ENCODE data around the gene PRPF38A.

The PRPF38A gene

DNA sequence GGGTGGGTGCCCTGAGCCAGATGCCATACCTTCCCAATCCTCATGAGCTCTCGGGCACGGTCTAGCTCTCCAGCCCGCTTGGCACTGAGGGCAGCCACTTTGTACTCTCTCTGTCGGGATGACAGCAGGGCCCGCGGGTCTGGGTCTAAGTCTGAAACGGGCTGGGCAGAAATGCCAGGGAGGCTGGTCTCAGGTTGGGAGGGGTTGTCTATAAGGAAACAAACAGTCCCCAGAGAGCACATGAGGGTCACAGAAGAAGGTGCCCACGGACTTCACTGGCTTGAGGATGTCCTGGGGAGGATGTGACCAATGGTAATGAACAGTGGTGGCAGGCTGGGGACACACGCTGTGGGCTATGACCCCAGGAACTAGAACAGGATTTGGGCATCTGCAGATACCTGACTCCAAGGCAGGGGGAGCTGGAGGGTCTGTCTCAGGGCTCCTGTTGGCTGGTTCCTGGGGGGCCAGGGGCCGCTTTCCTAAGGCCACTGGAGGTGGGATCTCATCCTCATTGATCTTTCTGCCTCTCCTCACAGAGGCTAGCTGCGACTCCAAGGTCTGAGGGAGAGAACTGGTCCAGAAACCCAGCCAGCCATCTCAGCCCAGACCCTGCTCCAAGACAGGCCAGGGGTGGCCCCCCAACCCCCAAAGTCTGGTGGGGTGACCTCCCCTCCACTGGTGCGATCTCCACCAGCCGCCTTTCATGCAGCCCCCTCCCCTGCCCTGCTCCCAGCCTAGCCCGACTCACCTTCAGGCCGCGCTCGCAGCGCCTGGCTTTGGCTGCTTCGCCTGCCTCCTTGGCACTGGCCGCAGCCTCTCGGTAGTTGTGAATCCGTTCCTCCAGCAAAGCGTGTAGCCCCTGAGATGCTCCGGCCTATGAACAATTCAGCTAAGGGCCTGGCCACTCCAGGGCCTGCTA is 44.5 kb upstream of the PRPF38A start:
- in situ Hi-C loops (cut with HindIII; ENCODE audit: low sequenced_read_pairs), result no loop called here
- TF ChIP-seq, protein P1, sequence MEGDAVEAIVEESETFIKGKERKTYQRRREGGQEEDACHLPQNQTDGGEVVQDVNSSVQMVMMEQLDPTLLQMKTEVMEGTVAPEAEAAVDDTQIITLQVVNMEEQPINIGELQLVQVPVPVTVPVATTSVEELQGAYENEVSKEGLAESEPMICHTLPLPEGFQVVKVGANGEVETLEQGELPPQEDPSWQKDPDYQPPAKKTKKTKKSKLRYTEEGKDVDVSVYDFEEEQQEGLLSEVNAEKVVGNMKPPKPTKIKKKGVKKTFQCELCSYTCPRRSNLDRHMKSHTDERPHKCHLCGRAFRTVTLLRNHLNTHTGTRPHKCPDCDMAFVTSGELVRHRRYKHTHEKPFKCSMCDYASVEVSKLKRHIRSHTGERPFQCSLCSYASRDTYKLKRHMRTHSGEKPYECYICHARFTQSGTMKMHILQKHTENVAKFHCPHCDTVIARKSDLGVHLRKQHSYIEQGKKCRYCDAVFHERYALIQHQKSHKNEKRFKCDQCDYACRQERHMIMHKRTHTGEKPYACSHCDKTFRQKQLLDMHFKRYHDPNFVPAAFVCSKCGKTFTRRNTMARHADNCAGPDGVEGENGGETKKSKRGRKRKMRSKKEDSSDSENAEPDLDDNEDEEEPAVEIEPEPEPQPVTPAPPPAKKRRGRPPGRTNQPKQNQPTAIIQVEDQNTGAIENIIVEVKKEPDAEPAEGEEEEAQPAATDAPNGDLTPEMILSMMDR (IDR thresholded peaks at IDR 0.05; ENCODE audit: low read depth, low read length, missing control alignments), result no peak
- no peak for DNase-seq (ENCODE audit: low read depth)
- H3K4me3 ChIP-seq (ENCODE audit: low read depth, low read length), result no peak overlapping the region

DNA sequence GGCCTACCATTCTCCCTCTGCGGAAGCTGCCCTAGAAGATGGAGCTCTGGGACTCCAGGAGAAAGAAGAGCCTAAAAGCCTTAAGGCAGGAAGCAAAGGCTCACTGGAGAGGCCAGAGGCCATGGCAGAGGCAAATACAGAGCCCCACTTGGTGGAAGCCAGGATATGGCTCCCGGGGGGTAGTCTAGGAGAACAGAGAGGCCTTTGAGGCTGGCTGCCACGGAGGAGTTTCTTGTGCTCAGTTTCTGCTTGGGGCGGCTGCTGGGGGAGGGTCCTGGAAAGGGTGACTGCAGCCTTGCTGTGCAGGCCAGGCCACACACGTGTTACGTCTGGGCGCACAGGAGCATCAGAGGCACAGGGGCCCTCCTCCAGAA is 43.8 kb upstream of the PRPF38A start:
- no peak for DNase-seq (ENCODE audit: low read depth)
- no peak overlapping the region for H3K4me3 ChIP-seq (ENCODE audit: low read depth, low read length)
- in situ Hi-C loops (cut with HindIII; ENCODE audit: low sequenced_read_pairs), result no loop called here
- TF ChIP-seq, protein P1 (IDR thresholded peaks at IDR 0.05; ENCODE audit: low read depth, low read length, missing control alignments), result no peak

DNA sequence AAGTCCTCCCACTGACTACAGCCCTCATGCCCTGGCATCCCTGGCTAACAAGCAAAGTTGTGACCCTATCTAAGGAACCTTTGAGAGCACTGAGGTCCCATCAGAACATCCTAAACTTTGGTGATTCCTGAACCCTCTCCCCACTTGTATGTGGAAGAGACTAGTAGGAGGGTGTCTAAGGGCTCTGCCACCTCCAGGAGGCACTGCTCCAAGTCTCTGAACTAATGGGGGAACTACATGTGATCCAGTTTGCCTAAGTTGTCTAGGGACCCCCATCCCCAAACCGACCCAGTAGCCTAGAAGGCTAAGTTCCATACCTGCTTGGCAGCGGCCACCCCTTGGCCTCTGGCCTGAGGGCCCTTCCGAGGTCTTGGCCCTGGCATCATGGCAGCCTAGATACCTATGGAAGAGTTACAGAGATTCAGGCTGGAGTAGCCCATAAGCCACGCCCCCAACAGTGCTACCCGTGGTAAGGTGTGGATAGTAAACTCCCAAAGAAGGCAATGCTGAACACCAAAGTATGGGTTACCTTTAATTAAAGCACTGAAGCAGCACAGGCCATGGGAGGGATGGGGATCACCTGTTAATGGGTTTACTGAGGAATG is 40.1 kb upstream of the PRPF38A start:
- TF ChIP-seq, protein P1 (IDR thresholded peaks at IDR 0.05; ENCODE audit: low read depth, low read length, missing control alignments), result no peak
- H3K4me3 ChIP-seq (ENCODE audit: low read depth, low read length), result peak overlapping the region; percentile 97
- DNase-seq (ENCODE audit: low read depth), result no peak
- in situ Hi-C loops (cut with HindIII; ENCODE audit: low sequenced_read_pairs), result no loop called here

DNA sequence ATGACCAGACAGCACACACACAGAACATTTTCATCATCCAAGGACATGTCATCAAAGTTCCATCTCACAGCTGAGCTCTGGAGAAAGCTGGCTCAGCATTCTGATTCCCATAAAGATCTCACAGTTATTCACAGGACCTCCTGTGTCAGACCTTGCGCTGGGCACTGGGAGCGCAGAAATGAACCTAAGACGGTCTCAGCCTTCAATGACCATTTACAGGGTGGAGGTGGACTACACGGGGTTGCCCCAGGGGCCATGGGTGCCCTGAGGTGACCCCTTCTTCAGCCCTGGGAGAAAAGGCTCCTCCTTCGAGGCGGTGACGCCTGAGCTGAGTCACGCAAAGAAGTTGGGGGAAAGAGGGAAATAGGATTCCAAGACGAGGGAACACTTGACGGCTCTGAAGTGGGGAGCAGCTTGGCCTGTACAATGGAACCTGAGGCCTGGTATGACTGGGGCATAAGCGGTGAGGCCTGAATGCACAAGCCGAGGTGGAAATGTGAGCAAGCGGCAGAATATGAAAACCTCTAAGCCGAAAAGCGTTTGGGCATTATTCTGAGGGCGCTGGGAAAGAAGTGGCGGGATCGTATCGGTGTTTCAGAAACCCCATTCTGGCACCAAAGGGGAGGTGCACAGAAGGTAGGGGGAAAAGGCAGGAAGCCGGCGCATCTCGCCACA is 39.2 kb upstream of the PRPF38A start:
- in situ Hi-C loops (cut with HindIII; ENCODE audit: low sequenced_read_pairs), result no loop called here
- H3K4me3 ChIP-seq (ENCODE audit: low read depth, low read length), result peak overlapping the region; percentile 97
- TF ChIP-seq, protein P1 (IDR thresholded peaks at IDR 0.05; ENCODE audit: low read depth, low read length, missing control alignments), result no peak
- peak; percentile 31 for DNase-seq (ENCODE audit: low read depth)

DNA sequence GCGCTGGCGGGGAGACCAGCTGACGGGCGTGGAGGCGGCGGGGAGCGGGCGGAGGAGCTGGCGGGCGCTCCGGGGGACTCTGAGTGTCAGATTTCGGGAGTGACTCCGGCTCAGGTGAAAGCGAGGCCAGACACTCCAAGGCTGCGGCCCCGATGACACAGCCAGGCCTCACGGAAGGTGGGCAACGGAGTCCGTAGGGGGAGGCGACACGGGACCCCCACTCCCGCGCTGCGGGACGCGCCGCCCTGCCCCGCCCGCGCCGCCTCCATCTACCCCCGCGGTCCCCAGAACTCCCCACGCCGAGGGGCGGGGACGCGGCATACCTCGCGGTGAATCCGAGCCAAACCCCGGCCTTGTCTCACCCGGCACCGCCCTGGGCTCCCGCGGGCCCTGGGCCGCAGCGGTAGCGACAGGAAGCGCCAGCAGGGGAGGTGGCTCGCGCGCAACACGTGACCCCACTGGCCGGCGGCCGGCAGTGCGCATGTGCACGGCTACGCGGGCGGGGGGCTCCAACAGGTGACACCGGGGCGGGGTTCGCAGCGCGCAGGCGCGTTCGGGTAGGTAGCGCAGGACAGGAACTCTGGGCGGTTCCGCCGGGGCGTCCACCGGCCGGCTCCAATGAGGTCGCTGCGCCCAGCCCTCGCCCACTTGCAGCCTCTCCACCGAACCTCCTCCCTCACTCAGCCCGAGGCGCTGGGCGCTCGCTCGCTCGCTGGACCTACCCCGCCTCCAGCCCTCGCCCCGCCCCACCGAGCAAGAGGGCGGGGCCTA is 38.5 kb upstream of the PRPF38A start, which contains the start of gene CC2D1B:
Gene CC2D1B (minus strand): TSS at position 460 of the 771 bp plus-strand sequence. CDS start 1,585 bp downstream, outside the sequence.
- in situ Hi-C loops (cut with HindIII; ENCODE audit: low sequenced_read_pairs), result no loop called here
- peak within 1 kb of the TSS; percentile 97 for H3K4me3 ChIP-seq (ENCODE audit: low read depth, low read length)
- peak; percentile 93 for DNase-seq (ENCODE audit: low read depth)
- TF ChIP-seq, protein P1 (IDR thresholded peaks at IDR 0.05; ENCODE audit: low read depth, low read length, missing control alignments), result peak; percentile 9

DNA sequence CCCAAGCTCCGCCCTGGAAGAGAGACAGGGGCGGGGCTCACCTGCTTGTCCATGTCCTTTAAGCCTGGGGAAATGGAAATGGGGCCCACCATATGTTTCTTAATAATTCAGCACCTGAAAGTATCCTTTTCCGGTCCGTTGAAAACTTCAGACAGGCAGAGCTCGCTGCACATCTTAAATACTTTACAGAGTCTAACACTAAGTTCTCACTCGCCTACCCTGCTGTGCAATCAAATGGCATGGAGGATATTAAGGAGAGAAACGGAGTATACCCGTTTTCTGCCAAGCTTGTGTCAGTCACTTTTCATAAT is 37.9 kb upstream of the PRPF38A start:
- DNase-seq (ENCODE audit: low read depth), result no peak
- peak overlapping the region; percentile 97 for H3K4me3 ChIP-seq (ENCODE audit: low read depth, low read length)
- TF ChIP-seq, protein P1 (IDR thresholded peaks at IDR 0.05; ENCODE audit: low read depth, low read length, missing control alignments), result no peak
- in situ Hi-C loops (cut with HindIII; ENCODE audit: low sequenced_read_pairs), result no loop called here

Data from astrocyte of the cerebellum (primary cell).